T-helper 2 cell treated with Interferon-gamma antibody and Interleukin-4, amounts not matched to agents 100 ng/mL and 5 ng/mL, for 36 hours (primary cell): ENCODE data around the gene CHML. TPM values are rescaled to one million over a fixed set of nuclear protein-coding genes. Genes with fewer than 3 reads are reported as not detected.
"Not testable (repeated sequence)": the region's sequence is repeated elsewhere in the genome, so short reads cannot be mapped to it uniquely, and the experiment has no call there.

Experiments used
- intact Hi-C: fragments of 100-400 bp; cut with micrococcal nuclease; formaldehyde crosslinking; loops from one replicate; pipeline ENCODE4 v1.15.1; 2023
- total RNA-seq: library from RNA; stranded (reverse); gene quantifications from 2 replicates; pipeline ENCODE4 v1.2.3, GENCODE V29; 2022

CHML gene
- total RNA-seq: 13.2 and 13.7 TPM in 2 replicates

GRCh38 chr1:241640149-241640866 lies at the start of gene CHML, which contains the start of gene OPN3:
Gene CHML, minus strand, starts transcription at chr1:241640369. Its CDS starts 4,603 bp downstream, at chr1:241635766.
Gene OPN3, minus strand, starts transcription at chr1:241640369. Its CDS starts 115 bp downstream, at chr1:241640254.
- intact Hi-C loops: loop anchor here (1.0 to 10.0 kb wide), 5 partner anchors 13 to 1614 kb away; partner anchors contain the start of genes CEP170, FH and SDCCAG8

- intact Hi-C loops: no loop called here
Observed at GRCh38 chr1:241688940-241689368, 48.8 kb upstream of the CHML start.

- intact Hi-C loops: no loop called here
Observed at GRCh38 chr1:241684108-241684507, 43.9 kb upstream of the CHML start.

GRCh38 chr1:241682921-241683320 lies 42.8 kb upstream of the CHML start:
- intact Hi-C loops: no loop called here

- intact Hi-C loops: not testable (repeated sequence)
Observed at GRCh38 chr1:241681861-241682448, 41.8 kb upstream of the CHML start.

- intact Hi-C loops: no loop called here
Observed at GRCh38 chr1:241679961-241680360, 39.8 kb upstream of the CHML start.

- intact Hi-C loops: no loop called here
Observed at GRCh38 chr1:241679404-241679803, 39.2 kb upstream of the CHML start.

- intact Hi-C loops: no loop called here
Observed at GRCh38 chr1:241678536-241678935, 38.4 kb upstream of the CHML start.

GRCh38 chr1:241677201-241677600 lies 37.0 kb upstream of the CHML start:
- intact Hi-C loops: loop anchor here (1.0 to 2.0 kb wide), 2 partner anchors 14 to 37 kb away; partner anchors contain the start of genes CHML and OPN3

- intact Hi-C loops: loop anchor here (2.0 kb wide), 1 partner anchor 15 kb away; no protein-coding TSS in a partner anchor
Observed at GRCh38 chr1:241675983-241676382, 35.8 kb upstream of the CHML start.

- intact Hi-C loops: no loop called here
Observed at GRCh38 chr1:241674805-241675384, 34.7 kb upstream of the CHML start.

- intact Hi-C loops: no loop called here
Observed at GRCh38 chr1:241672301-241672700, 32.1 kb upstream of the CHML start.

- intact Hi-C loops: no loop called here
Observed at GRCh38 chr1:241666419-241666818, 26.2 kb upstream of the CHML start.

- intact Hi-C loops: no loop called here
Observed at GRCh38 chr1:241660424-241660972, 20.3 kb upstream of the CHML start.

- intact Hi-C loops: not testable (repeated sequence)
Observed at GRCh38 chr1:241659016-241659415, 18.8 kb upstream of the CHML start.

- intact Hi-C loops: no loop called here
Observed at GRCh38 chr1:241658081-241658793, 18.1 kb upstream of the CHML start.

- intact Hi-C loops: no loop called here
Observed at GRCh38 chr1:241654641-241655040, 14.5 kb upstream of the CHML start.

GRCh38 chr1:241654019-241654418 lies 13.8 kb upstream of the CHML start:
- intact Hi-C loops: no loop called here

GRCh38 chr1:241652012-241652411 lies 11.8 kb upstream of the CHML start, which contains the start of gene WDR64:
Gene WDR64, plus strand, starts transcription at chr1:241652281. Its CDS starts 204 bp downstream, at chr1:241652485.
- intact Hi-C loops: no loop called here

- intact Hi-C loops: loop anchor here (10.0 kb wide), 1 partner anchor 1607 kb away; the partner anchor contains the start of genes CEP170 and SDCCAG8
Observed at GRCh38 chr1:241648159-241648558, 8.0 kb upstream of the CHML start.

GRCh38 chr1:241647658-241648057 lies 7.5 kb upstream of the CHML start:
- intact Hi-C loops: loop anchor here (10.0 kb wide), 1 partner anchor 1607 kb away; the partner anchor contains the start of genes CEP170 and SDCCAG8
